HG02943 (cell line): Measurements from ENCODE around the gene PPIB.
A peak's percentile ranks its signal among the peaks of the same experiment; 100 is the strongest.

Experiments
- ATAC-seq: cut with Tn5 transposase; IDR thresholded peaks from one replicate; pipeline ENCODE4 v1.9.1; 2021; ENCODE audit warnings: mild to moderate bottlenecking, low read depth, moderate library complexity; ENCODE audit not compliant: unreplicated experiment

Gene PPIB

GRCh38 chr15:64162869-64163658, at the start of gene PPIB:
PPIB (minus strand) TSS chr15:64163022; CDS start chr15:64162986, 36 bp downstream.
- ATAC-seq, result peak; percentile 95

GRCh38 chr15:64211696-64212095, 48.9 kb upstream of the PPIB start:
- ATAC-seq, result no peak

GRCh38 chr15:64210371-64210770, 47.5 kb upstream of the PPIB start:
- no peak for ATAC-seq

GRCh38 chr15:64209680-64210334, 47.0 kb upstream of the PPIB start:
- ATAC-seq, result no peak

GRCh38 chr15:64205202-64205601, 42.4 kb upstream of the PPIB start:
- ATAC-seq, result no peak

GRCh38 chr15:64197425-64197824, 34.6 kb upstream of the PPIB start:
- ATAC-seq, result no peak

- no peak for ATAC-seq
Measured at GRCh38 chr15:64193971-64194370, 31.1 kb upstream of the PPIB start.

GRCh38 chr15:64191971-64192830, 29.4 kb upstream of the PPIB start:
- no peak for ATAC-seq

- ATAC-seq, result no peak
Measured at GRCh38 chr15:64187396-64188191, 24.8 kb upstream of the PPIB start.

GRCh38 chr15:64185146-64185911, 22.5 kb upstream of the PPIB start:
- ATAC-seq, result no peak

GRCh38 chr15:64182859-64183370, 20.1 kb upstream of the PPIB start:
- no peak for ATAC-seq

- ATAC-seq, result peak; percentile 88
Measured at GRCh38 chr15:64180235-64180824, 17.5 kb upstream of the PPIB start.

GRCh38 chr15:64166102-64166890, 3.5 kb upstream of the PPIB start:
- ATAC-seq, result no peak

GRCh38 chr15:64164436-64164835, 1.6 kb upstream of the PPIB start:
- ATAC-seq, result no peak

GRCh38 chr15:64163659-64164362, 989 bp upstream of the PPIB start:
- no peak for ATAC-seq

- peak; percentile 14 for ATAC-seq
Measured at GRCh38 chr15:64162478-64162868, 349 bp downstream of the PPIB start.

- ATAC-seq, result no peak
Measured at GRCh38 chr15:64161688-64162477, 939 bp downstream of the PPIB start.
